NOMO-1 treated with DMSO at 0.1 percent for 48 hours (cell line): Measurements from ENCODE around the gene SBF2.
A peak's percentile ranks its signal among the peaks of the same experiment; 100 is the strongest.
"Not testable (repeated sequence)": the region's sequence is repeated elsewhere in the genome, so short reads cannot be mapped to it uniquely, and the experiment has no call there.

Source experiments
- DNase-seq: peaks from one replicate; lab custom pipeline; 2025; ENCODE audit not compliant: unreplicated experiment; lab: John Stamatoyannopoulos, UW

SBF2 gene

DNA sequence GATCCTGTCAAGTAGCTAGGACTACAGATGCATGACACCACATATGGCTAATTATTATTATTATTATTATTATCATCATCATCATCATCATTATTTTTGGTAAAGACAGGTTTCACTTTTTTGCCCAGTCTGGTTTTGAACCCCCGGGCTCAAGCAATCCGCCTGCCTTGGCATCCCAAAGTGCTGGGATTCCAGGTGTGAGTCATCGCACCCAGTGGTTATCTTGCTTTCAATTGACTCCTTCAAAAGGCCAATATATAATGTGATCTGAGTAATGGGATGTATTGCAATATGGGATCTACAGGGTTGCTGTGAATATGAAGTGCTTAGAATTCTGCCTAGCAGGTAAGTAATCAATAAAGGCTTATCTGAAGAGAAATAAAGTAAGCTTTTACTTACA lies 221.2 kb downstream of the SBF2 start:
- no peak for DNase-seq

- no peak for DNase-seq
Measured at GRCh38 chr11:10072142-10072541, 221.9 kb downstream of the SBF2 start.

GRCh38 chr11:10067629-10068300 lies 226.3 kb downstream of the SBF2 start:
- DNase-seq, result no peak

GRCh38 chr11:10066441-10066840 lies 227.6 kb downstream of the SBF2 start:
- DNase-seq, result no peak

DNA sequence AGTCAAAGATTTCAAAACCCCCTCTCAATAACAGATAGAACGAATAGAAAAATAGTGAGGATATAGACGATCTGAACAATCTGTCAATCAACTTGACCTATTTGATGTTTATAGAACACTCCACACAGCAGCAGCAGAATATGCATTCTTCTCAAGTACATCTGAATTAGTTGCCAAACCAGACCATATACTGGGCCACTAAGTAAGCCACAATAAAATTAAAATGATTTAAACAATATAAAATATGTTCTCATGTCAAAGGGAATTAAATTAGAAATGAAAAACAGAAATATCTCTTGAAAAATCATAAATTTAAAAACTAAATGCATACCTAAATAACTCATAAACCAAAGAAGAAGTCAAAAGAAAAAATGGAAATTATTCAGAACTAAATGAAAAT lies 229.2 kb downstream of the SBF2 start:
- no peak for DNase-seq

GRCh38 chr11:10058356-10058755 lies 235.7 kb downstream of the SBF2 start:
- no peak for DNase-seq

DNA sequence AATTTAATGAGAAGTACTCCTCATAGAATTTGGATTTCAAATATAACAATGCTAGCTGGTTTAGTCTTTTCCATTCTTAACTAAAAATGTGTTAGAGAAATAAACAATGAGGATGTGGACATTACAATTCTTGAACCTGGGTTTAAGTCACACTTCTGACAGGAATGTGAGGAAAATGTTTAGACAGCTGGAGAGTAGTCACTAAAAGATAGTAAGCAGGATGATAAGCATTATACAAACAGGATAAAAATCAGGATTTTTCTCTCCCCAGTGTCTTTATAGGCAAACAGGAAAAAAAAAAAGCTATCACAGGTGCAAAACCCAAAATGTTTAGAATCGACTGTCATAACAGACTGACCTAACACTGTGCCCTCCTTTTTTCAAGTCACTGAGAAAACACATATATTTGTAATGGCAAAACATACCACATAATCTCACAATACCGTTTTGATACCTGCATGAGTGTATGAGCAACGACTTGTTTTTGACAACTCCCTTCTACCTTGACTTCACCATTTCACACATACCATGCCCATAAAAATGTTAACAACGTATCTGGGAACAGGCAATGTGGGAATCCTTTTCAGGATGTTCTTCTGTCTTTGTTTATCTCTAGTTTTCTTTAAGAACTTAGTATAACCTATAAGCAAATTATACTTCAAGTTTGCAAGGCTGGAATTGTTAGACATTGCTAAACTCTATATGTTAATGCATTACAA lies 242.0 kb downstream of the SBF2 start:
- DNase-seq, result no peak

- no peak for DNase-seq
Measured at GRCh38 chr11:10050561-10050960, 243.5 kb downstream of the SBF2 start.

- DNase-seq, result peak; percentile 25
Measured at GRCh38 chr11:10049756-10050155, 244.3 kb downstream of the SBF2 start.

DNA sequence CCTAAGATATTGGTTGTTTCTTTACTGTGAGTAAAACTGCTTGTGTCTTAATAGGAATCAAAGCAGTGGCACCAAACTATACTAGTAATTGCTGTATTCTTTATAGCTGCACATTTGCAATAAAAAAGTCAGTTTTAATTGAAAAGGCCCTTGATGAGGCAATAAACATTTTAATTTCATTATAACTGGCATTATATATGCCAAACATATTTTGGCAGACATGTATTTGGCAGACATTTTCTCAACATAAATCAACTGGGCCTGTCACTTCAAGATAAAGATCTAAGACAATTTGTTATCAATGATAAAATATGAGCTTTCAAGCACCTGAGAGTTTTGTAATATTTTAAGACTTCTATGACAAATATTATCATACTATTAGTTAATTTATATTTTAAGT lies 245.7 kb downstream of the SBF2 start:
- no peak for DNase-seq

DNA sequence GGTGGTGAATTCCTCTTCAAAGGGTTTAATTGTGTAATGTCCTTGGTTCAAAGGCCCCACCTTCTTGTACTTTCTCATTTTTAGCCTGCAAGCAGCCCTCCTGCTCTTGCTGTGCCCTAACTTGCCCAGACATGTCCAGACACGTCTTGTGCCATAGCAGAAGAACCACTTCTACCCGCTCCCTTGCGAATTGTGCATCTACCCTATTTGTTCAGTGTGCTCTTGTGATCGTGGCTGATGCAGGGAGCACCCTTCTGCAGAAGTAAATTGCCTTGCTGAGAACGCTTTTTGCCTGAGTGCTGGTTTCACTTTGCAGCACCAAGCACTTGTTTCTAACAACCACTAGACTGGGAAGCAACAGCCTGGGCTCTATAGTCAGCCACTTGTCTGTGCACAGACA lies 249.4 kb downstream of the SBF2 start:
- DNase-seq, result no peak

- peak; percentile 47 for DNase-seq
Measured at GRCh38 chr11:10042699-10043098, 251.3 kb downstream of the SBF2 start.

- DNase-seq, result peak; percentile 72
Measured at GRCh38 chr11:10041748-10042446, 252.1 kb downstream of the SBF2 start.

DNA sequence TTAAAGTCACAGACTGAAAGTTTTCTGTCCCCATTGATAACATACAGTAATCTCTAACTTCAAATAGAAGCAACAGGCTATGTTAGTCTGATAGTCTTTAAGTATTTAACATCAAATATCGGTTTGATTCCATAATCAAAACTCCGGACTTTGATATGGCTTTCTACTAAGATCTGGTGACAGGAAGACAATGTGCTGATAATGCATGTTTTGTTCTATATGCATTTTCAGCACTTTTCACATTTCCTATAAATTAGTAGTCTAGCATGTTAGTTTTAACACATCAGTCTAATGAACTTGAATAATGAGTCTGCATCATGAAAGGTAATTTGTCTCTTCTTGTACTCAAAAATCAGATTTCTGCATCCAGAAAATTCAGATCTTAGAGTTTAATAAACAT lies 252.7 kb downstream of the SBF2 start:
- no peak for DNase-seq

GRCh38 chr11:10038521-10039302 lies 255.3 kb downstream of the SBF2 start:
- DNase-seq, result no peak

GRCh38 chr11:10035932-10036331 lies 258.1 kb downstream of the SBF2 start:
- not testable (repeated sequence) for DNase-seq

DNA sequence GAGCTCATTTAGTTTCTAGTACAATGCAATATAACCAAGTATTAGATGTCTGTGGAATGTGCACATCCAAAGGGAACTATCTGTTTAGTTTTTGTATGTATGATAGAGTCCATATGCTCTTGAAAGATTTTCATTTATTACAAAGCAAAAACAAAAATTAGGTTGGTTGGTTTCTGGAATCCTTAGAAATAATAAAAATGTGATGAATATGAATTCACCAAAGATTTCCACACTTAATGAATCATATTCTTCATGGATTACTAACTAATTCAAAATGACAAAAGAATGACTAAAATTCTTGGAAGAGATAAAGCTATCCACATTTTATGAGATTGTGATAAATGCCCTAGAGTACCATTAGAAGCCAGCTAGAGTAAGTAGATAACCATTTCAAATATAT lies 261.1 kb downstream of the SBF2 start:
- no peak for DNase-seq

DNA sequence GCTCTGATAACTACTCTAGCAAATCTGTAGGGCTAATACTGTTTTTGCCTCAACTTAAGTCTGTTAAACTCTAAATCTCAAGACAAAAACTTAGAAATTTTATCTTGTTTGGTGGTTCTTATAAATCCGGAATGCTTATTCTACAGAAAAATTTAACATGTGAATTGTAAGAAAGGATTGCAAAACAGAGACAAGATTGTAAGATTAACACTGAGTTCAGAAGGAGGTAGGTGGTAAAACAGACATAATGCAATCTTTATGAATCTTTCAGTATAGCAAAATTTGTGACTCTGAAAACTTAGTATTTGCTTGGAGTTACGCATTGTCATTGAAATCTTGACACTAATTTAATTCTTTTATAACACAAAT lies 263.9 kb downstream of the SBF2 start:
- no peak for DNase-seq

GRCh38 chr11:10029386-10030121 lies 264.5 kb downstream of the SBF2 start:
- DNase-seq, result no peak

DNA sequence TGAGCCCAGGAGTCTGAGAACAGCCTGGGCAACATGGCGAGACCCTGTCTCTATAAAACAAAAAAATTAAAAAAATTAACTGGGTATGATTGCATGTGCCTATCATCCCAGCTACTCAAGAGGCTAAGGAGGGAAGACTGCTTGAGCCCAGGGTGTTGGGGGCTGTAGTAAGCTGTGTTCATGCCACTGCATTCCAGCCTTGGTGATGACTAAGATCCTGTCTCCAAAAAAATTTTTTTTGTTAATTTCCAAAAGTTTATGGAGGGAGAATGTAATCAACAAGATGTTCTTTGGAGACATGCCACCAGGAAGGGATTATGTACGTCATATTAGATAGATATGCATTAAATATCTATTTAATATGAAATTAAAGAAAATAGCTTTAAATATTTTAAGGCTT lies 267.5 kb downstream of the SBF2 start:
- no peak for DNase-seq

GRCh38 chr11:10023212-10023611 lies 270.8 kb downstream of the SBF2 start:
- DNase-seq, result no peak
